Right lobe of liver (tissue), 4 donors: Measurements from ENCODE around the gene CERS6.

Experiments
- POLR2A ChIP-seq: fragments of 450-650 bp; IDR thresholded peaks from one replicate; pipeline ENCODE4 v1.6.1; 2017; ENCODE audit warnings: antibody characterized with exemption, mild to moderate bottlenecking
- TF ChIP-seq, protein P1 (sequence below), 4 donors: fragments of 200-600 bp in 3 of 4; fragments of 450-650 bp in 1 of 4; IDR thresholded peaks; one replicate each; pipeline versions ENCODE4 v1.5.1 to v1.8.0; 2016 to 2022; ENCODE audit warnings: antibody characterized with exemption in 4 of 4, mild to moderate bottlenecking in 2 of 4
- donor health status: DM: no; HTN: no; CAD: no.
- donor health status: DM: no; HTN: no; CAD: no.
- donor health status: DM: no; HTN: yes; CAD: no.

DNA sequence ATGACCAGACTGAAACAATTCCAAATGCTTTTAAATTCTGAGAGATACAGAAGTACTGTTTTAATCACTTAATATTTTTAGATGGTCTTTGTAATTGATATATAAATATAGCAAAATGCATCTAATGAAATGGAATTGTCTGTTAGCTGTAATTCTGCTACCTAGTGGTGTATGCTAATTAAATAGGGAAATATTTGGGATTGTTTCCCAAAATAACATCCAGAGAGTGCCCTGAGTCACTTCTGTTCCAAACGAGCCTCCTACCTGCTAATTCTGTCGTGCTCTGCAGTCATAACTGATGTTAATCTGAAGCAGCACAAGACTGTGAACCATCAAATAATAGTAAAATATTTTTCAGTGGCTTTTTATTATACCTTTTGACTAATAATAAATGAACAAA lies 274.9 kb downstream of the CERS6 start:
- no peak for TF ChIP-seq POLR2A
- TF ChIP-seq, protein P1, sequence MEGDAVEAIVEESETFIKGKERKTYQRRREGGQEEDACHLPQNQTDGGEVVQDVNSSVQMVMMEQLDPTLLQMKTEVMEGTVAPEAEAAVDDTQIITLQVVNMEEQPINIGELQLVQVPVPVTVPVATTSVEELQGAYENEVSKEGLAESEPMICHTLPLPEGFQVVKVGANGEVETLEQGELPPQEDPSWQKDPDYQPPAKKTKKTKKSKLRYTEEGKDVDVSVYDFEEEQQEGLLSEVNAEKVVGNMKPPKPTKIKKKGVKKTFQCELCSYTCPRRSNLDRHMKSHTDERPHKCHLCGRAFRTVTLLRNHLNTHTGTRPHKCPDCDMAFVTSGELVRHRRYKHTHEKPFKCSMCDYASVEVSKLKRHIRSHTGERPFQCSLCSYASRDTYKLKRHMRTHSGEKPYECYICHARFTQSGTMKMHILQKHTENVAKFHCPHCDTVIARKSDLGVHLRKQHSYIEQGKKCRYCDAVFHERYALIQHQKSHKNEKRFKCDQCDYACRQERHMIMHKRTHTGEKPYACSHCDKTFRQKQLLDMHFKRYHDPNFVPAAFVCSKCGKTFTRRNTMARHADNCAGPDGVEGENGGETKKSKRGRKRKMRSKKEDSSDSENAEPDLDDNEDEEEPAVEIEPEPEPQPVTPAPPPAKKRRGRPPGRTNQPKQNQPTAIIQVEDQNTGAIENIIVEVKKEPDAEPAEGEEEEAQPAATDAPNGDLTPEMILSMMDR (IDR thresholded peaks at IDR 0.05) = no peak
